Mammary epithelial cell (primary cell): ENCODE data around the gene NACC1.

Experiments used
- EZH2 ChIP-seq: IDR thresholded peaks from 2 replicates; pipeline ENCODE4 v1.6.1; 2012; ENCODE audit warnings: low read length, inconsistent platforms, borderline replicate concordance
- TF ChIP-seq, protein P1 (sequence below), 2 donors: IDR thresholded peaks in 1 of 2; conservative IDR thresholded peaks in 1 of 2; 2 replicates each; pipeline ENCODE4 v1.5.1; 2011 to 2012; ENCODE audit warnings: inconsistent platforms in 2 of 2, low read length in 2 of 2, mild to moderate bottlenecking in 2 of 2, control low read depth in 1 of 2, low read depth in 1 of 2; ENCODE audit not compliant: insufficient read depth in 1 of 2; ENCODE audit errors: extremely low read depth in 1 of 2

DNA sequence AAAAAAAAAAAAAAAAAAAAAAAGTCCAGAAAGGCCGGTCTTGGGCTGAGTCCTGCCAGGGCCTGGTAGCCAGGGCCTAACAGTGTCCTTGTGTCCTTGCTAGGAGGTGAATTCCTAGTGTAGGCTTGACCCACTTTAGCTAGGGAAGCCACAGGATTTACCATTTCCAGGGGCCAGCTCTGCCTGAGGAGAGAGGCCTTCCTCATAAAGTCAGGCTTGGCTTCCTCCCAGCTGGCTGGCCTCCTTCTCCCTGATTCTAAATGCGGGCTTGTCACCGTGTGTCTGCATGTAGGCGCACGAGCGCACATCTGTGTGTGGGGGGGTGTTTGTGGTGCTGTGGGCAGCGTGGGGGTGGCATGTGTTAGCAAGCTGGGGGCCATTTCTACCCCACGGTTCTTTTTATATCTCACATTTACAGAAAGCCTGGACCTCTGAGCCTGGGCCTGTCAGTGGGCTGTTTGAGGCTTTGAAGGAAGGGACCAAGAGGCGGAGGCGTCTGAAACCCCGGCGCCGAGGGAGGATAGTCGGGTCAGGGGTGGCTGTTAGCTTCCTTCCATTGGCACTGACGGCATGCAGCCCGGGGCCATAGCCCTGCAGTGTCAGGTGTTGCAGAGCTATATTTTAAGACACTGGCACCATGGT is 63.8 kb downstream of the NACC1 start:
- TF ChIP-seq, protein P1, sequence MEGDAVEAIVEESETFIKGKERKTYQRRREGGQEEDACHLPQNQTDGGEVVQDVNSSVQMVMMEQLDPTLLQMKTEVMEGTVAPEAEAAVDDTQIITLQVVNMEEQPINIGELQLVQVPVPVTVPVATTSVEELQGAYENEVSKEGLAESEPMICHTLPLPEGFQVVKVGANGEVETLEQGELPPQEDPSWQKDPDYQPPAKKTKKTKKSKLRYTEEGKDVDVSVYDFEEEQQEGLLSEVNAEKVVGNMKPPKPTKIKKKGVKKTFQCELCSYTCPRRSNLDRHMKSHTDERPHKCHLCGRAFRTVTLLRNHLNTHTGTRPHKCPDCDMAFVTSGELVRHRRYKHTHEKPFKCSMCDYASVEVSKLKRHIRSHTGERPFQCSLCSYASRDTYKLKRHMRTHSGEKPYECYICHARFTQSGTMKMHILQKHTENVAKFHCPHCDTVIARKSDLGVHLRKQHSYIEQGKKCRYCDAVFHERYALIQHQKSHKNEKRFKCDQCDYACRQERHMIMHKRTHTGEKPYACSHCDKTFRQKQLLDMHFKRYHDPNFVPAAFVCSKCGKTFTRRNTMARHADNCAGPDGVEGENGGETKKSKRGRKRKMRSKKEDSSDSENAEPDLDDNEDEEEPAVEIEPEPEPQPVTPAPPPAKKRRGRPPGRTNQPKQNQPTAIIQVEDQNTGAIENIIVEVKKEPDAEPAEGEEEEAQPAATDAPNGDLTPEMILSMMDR (conservative IDR thresholded peaks at IDR 0.05 in 1 of 2, IDR thresholded peaks at IDR 0.05 in 1 of 2; ENCODE audit: extremely low read depth in 1 of 2, insufficient read depth in 1 of 2, low read depth in 1 of 2, low read length in 2 of 2), result no peak
- TF ChIP-seq EZH2, result no peak
